Astrocyte of the cerebellum (primary cell): ENCODE measurements around the gene CCNE1.

Source experiments
- DNase-seq: peaks from one replicate; pipeline ENCODE4 v3.0.0-alpha.2; 2011; ENCODE audit warnings: low read depth
- H3K4me3 ChIP-seq: 2 replicates; pipeline ENCODE4 v1.5.1; 2011; ENCODE audit warnings: mild to moderate bottlenecking, low read depth, low read length, moderate library complexity
- in situ Hi-C: cut with HindIII; loops from 2 replicates; pipeline ENCODE4 v1.10.0; 2017; ENCODE audit warnings: low sequenced_read_pairs
- TF ChIP-seq, protein P1 (sequence below): IDR thresholded peaks from 2 replicates; pipeline ENCODE4 v1.5.1; 2012; ENCODE audit warnings: low read length, low read depth, moderate library complexity, mild to moderate bottlenecking; ENCODE audit errors: missing control alignments

Gene CCNE1

GRCh38 chr19:29811125-29812079, at the start of gene CCNE1:
Gene CCNE1, plus strand, starts transcription at chr19:29811991. Its CDS starts 565 bp downstream, at chr19:29812556.
- in situ Hi-C loops = loop anchor here (5.0 kb wide), 1 partner anchor 79 kb away; no protein-coding TSS in a partner anchor
- peak within 1 kb of the TSS; percentile 46 for H3K4me3 ChIP-seq
- DNase-seq = peak; percentile 61
- TF ChIP-seq, protein P1, sequence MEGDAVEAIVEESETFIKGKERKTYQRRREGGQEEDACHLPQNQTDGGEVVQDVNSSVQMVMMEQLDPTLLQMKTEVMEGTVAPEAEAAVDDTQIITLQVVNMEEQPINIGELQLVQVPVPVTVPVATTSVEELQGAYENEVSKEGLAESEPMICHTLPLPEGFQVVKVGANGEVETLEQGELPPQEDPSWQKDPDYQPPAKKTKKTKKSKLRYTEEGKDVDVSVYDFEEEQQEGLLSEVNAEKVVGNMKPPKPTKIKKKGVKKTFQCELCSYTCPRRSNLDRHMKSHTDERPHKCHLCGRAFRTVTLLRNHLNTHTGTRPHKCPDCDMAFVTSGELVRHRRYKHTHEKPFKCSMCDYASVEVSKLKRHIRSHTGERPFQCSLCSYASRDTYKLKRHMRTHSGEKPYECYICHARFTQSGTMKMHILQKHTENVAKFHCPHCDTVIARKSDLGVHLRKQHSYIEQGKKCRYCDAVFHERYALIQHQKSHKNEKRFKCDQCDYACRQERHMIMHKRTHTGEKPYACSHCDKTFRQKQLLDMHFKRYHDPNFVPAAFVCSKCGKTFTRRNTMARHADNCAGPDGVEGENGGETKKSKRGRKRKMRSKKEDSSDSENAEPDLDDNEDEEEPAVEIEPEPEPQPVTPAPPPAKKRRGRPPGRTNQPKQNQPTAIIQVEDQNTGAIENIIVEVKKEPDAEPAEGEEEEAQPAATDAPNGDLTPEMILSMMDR = no peak

DNA sequence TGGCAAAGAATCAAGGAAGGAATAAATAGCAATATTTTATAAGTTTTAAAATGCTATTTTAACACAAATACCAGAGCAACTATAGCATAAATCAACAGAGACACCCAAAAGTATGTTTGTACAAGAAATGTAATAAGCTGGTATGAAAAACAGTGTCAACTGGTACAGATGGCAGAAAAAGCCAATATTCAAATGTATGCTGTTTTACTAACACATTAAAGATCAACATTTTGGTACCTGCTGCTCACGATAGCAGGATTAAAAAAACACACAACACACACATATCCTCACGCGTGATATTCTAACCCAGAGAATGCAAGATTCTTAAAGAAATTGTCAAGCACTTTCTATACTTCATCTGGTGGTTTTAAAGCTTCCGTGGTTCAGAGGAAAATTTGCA, 48.6 kb upstream of the CCNE1 start:
- H3K4me3 ChIP-seq = no peak overlapping the region
- in situ Hi-C loops = no loop called here
- TF ChIP-seq, protein P1 = no peak
- no peak for DNase-seq

GRCh38 chr19:29764361-29764760, 47.4 kb upstream of the CCNE1 start:
- in situ Hi-C loops = no loop called here
- no peak overlapping the region for H3K4me3 ChIP-seq
- no peak for DNase-seq
- TF ChIP-seq, protein P1 = no peak

DNA sequence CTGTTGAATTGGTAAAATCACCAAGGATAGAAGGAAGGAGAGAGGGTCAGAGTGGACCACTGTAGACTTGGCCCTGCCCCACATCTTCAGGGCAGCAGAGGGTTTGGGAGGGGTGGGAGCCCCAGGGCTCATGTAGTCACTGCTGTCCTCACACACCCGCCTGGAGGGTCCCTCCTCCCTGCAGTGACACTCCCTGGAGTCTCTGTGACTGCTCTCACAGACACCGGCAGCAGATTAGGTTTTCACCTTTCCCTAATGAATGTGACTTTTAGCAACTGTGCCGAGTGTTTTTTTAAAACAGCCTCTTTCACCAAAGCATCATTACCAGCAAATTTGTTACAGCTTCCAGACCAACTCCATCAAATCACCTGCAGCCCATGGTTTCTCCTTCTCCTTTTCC, 45.7 kb upstream of the CCNE1 start:
- no peak overlapping the region for H3K4me3 ChIP-seq
- DNase-seq = no peak
- TF ChIP-seq, protein P1 = no peak
- in situ Hi-C loops = no loop called here

GRCh38 chr19:29767039-29767735, 44.6 kb upstream of the CCNE1 start:
- in situ Hi-C loops = no loop called here
- DNase-seq = no peak
- H3K4me3 ChIP-seq = no peak overlapping the region
- TF ChIP-seq, protein P1 = no peak

DNA sequence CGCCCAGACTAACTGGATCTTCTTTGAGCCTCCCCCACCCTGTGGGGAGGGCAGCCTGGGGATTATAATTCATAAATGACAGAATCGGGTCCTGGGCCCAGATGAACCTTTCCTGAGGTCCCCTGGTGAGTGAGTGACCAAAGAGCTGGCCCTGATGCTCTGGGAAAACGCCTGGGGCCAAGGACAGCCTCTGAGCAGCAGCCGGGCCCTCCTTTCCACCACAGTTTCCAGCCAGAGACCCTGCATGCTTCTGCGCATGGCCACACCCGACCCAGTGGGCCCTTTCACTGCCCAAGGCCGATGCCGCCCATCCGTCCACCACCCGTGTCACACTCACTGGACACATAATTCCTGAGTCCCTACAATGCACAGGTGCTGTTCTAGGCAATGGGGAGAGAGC, 43.6 kb upstream of the CCNE1 start:
- DNase-seq = no peak
- in situ Hi-C loops = no loop called here
- no peak overlapping the region for H3K4me3 ChIP-seq
- TF ChIP-seq, protein P1 = no peak
